Ishikawa (cell line): ENCODE results near the gene RASSF5.

Source experiments
- CEBPB ChIP-seq: IDR thresholded peaks from 2 replicates; pipeline ENCODE4 v1.6.1; 2012
- CREB1 ChIP-seq: IDR thresholded peaks from 2 replicates; pipeline ENCODE4 v1.6.1; 2012; ENCODE audit warnings: low read depth
- EGR1 ChIP-seq: IDR thresholded peaks from 2 replicates; pipeline ENCODE4 v1.6.1; 2012
- EP300 ChIP-seq: IDR thresholded peaks from 2 replicates; pipeline ENCODE4 v1.6.1; 2012; ENCODE audit warnings: borderline replicate concordance
- FOXM1 ChIP-seq: IDR thresholded peaks from 2 replicates; pipeline ENCODE4 v1.6.1; 2012; ENCODE audit warnings: low read depth, borderline replicate concordance
- NFIC ChIP-seq: IDR thresholded peaks from 2 replicates; pipeline ENCODE4 v1.6.1; 2012
- RAD21 ChIP-seq: IDR thresholded peaks from 2 replicates; pipeline ENCODE4 v1.6.1; 2012; ENCODE audit warnings: low read depth
- TAF1 ChIP-seq: IDR thresholded peaks from 2 replicates; pipeline ENCODE4 v1.6.1; 2012; ENCODE audit warnings: low read depth, mild to moderate bottlenecking
- TCF12 ChIP-seq: IDR thresholded peaks from 2 replicates; pipeline ENCODE4 v1.6.1; 2012; ENCODE audit warnings: low read depth
- TEAD4 ChIP-seq: IDR thresholded peaks from 2 replicates; pipeline ENCODE4 v1.6.1; 2012
- YY1 ChIP-seq: IDR thresholded peaks from 2 replicates; pipeline ENCODE4 v1.6.1; 2012; ENCODE audit warnings: low read depth
- ZBTB7A ChIP-seq: IDR thresholded peaks from 2 replicates; pipeline ENCODE4 v1.6.1; 2012; ENCODE audit warnings: low read depth
- TF ChIP-seq, protein P1 (sequence below): IDR thresholded peaks from 2 replicates; pipeline ENCODE4 v1.6.1; 2012
- TF ChIP-seq, protein P2 (sequence below): IDR thresholded peaks from 2 replicates; pipeline ENCODE4 v1.6.1; 2012
- TF ChIP-seq, protein P3 (sequence below): IDR thresholded peaks from 2 replicates; pipeline ENCODE4 v1.6.1; 2012; ENCODE audit warnings: low read depth, mild to moderate bottlenecking

RASSF5 gene

GRCh38 chr1:206512058-206512850 is 4.9 kb downstream of the RASSF5 start:
- TF ChIP-seq EGR1: no peak
- TF ChIP-seq, protein P1, sequence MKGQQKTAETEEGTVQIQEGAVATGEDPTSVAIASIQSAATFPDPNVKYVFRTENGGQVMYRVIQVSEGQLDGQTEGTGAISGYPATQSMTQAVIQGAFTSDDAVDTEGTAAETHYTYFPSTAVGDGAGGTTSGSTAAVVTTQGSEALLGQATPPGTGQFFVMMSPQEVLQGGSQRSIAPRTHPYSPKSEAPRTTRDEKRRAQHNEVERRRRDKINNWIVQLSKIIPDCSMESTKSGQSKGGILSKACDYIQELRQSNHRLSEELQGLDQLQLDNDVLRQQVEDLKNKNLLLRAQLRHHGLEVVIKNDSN: no peak
- TF ChIP-seq ZBTB7A: no peak
- no peak for TF ChIP-seq TCF12
- TF ChIP-seq EP300: no peak
- no peak for TF ChIP-seq RAD21

DNA sequence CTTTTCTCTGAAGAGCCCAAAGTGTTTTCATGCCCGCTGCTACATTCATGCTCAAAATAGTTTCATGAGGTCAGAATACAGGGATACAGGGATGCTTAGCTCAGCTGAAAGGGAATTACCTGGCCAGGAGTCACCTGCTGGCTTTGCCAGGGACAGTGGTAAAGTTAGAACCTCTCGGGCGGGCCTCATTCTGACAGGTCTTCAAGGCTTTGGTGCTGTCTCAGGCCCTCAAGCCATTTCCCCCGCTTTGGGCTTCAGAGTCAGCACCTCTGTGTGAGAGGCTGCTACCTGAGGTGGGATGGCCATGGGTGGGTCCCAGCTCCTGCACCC is 5.5 kb downstream of the RASSF5 start:
- TF ChIP-seq YY1: no peak

DNA sequence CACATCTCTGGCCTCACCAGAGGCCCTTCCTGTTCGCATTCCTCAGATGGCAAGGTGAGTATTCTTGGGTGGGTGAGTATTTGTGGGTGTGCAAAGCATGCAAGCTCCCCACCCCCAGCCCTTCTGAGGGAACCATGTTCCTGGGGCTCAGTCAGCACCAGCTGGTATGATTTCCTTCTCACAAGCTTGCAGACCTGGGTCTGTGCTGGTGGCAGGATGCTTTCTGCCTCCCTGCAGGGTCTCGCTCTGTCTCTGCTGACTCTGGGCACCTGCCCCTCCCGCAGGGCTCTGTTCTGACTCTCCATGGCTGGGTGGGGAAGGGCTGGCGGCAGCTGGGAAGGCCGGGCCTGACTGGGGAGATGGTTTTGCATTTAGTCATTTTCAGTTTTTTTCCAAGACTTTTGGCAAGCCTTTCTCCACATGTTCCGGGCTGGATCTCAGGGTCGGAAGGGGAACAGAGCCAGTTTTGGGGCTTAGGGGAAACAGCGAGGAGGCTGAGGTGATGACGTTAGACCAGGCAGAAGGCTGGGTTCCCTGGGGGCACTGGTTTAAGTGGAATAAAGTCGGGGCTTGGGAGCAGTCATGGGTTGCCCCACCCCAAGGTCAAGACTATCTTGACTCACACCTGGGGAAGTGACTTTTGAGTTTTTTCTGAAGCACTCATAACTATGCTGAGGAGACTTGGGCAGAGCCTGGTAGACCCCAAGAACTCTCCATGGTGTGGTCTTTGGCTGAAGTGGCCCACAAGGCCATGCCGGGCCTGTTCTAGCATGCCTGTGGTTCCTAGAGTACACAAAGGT is 6.2 kb downstream of the RASSF5 start:
- no peak for TF ChIP-seq CREB1
- TF ChIP-seq TEAD4: no peak
- TF ChIP-seq NFIC: peak; percentile 42
- TF ChIP-seq YY1: no peak

GRCh38 chr1:206514813-206515387 is 7.6 kb downstream of the RASSF5 start:
- TF ChIP-seq CREB1 (no peak), TEAD4 (no peak), CEBPB (no peak), EP300 (no peak), TAF1 (no peak), EGR1 (no peak), RAD21 (no peak), NFIC (no peak), ZBTB7A (no peak), TCF12 (no peak), YY1 (no peak), FOXM1 (no peak)
- TF ChIP-seq, protein P2, sequence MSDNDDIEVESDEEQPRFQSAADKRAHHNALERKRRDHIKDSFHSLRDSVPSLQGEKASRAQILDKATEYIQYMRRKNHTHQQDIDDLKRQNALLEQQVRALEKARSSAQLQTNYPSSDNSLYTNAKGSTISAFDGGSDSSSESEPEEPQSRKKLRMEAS: no peak
- TF ChIP-seq, protein P3, sequence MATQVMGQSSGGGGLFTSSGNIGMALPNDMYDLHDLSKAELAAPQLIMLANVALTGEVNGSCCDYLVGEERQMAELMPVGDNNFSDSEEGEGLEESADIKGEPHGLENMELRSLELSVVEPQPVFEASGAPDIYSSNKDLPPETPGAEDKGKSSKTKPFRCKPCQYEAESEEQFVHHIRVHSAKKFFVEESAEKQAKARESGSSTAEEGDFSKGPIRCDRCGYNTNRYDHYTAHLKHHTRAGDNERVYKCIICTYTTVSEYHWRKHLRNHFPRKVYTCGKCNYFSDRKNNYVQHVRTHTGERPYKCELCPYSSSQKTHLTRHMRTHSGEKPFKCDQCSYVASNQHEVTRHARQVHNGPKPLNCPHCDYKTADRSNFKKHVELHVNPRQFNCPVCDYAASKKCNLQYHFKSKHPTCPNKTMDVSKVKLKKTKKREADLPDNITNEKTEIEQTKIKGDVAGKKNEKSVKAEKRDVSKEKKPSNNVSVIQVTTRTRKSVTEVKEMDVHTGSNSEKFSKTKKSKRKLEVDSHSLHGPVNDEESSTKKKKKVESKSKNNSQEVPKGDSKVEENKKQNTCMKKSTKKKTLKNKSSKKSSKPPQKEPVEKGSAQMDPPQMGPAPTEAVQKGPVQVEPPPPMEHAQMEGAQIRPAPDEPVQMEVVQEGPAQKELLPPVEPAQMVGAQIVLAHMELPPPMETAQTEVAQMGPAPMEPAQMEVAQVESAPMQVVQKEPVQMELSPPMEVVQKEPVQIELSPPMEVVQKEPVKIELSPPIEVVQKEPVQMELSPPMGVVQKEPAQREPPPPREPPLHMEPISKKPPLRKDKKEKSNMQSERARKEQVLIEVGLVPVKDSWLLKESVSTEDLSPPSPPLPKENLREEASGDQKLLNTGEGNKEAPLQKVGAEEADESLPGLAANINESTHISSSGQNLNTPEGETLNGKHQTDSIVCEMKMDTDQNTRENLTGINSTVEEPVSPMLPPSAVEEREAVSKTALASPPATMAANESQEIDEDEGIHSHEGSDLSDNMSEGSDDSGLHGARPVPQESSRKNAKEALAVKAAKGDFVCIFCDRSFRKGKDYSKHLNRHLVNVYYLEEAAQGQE: no peak
- TF ChIP-seq, protein P1: no peak

DNA sequence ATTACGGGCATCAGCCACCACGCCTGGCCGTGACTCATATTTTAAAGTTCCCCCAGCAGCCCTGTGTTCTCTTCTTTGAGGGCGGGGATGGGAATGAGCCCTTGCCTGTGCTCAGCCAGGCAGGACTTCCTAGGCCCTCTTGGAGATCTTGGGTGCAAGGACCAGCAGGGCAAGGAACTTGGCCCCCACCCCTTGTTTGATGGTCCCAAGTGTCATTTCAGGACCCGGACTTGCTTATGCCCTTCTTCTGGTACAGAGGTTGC is 9.3 kb downstream of the RASSF5 start:
- no peak for TF ChIP-seq ZBTB7A
- no peak for TF ChIP-seq CREB1
- TF ChIP-seq RAD21: no peak
- no peak for TF ChIP-seq YY1
- TF ChIP-seq, protein P3: no peak
- TF ChIP-seq TAF1: no peak
- TF ChIP-seq, protein P2: no peak
- TF ChIP-seq EGR1: no peak
- TF ChIP-seq CEBPB: no peak
- TF ChIP-seq EP300: no peak
- TF ChIP-seq NFIC: no peak
- TF ChIP-seq TCF12: no peak
- no peak for TF ChIP-seq TEAD4
- TF ChIP-seq, protein P1: no peak

- TF ChIP-seq, protein P1: no peak
- TF ChIP-seq TCF12: no peak
- TF ChIP-seq, protein P3: no peak
- no peak for TF ChIP-seq ZBTB7A
- TF ChIP-seq CEBPB: no peak
- TF ChIP-seq, protein P2: no peak
- TF ChIP-seq TAF1: no peak
- no peak for TF ChIP-seq RAD21
- TF ChIP-seq CREB1: no peak
- no peak for TF ChIP-seq EP300
- TF ChIP-seq YY1: no peak
- TF ChIP-seq NFIC: no peak
- no peak for TF ChIP-seq EGR1
- no peak for TF ChIP-seq FOXM1
- no peak for TF ChIP-seq TEAD4
Measured at GRCh38 chr1:206517784-206518183, 10.5 kb downstream of the RASSF5 start.
